Panc1 (cell line): Measurements from ENCODE around the gene ZBTB7A.

Experiments
- CTCF ChIP-seq: fragments of 450-650 bp; IDR thresholded peaks from 2 replicates; pipeline ENCODE4 v1.5.1; 2017; ENCODE audit warnings: mild to moderate bottlenecking
- POLR2AphosphoS5 ChIP-seq: IDR thresholded peaks from 2 replicates; pipeline ENCODE4 v1.6.1; 2012; ENCODE audit warnings: mild to moderate bottlenecking, low read depth, low read length, moderate library complexity
- TF ChIP-seq, protein P1 (sequence below), 2 experiments: IDR thresholded peaks; 2 replicates each; pipeline ENCODE4 v1.6.1; 2011 to 2012; ENCODE audit warnings: low read depth in 2 of 2, control low read depth in 1 of 2, low read length in 1 of 2, mild to moderate bottlenecking in 1 of 2, moderate library complexity in 1 of 2; ENCODE audit not compliant: insufficient read depth in 1 of 2

DNA sequence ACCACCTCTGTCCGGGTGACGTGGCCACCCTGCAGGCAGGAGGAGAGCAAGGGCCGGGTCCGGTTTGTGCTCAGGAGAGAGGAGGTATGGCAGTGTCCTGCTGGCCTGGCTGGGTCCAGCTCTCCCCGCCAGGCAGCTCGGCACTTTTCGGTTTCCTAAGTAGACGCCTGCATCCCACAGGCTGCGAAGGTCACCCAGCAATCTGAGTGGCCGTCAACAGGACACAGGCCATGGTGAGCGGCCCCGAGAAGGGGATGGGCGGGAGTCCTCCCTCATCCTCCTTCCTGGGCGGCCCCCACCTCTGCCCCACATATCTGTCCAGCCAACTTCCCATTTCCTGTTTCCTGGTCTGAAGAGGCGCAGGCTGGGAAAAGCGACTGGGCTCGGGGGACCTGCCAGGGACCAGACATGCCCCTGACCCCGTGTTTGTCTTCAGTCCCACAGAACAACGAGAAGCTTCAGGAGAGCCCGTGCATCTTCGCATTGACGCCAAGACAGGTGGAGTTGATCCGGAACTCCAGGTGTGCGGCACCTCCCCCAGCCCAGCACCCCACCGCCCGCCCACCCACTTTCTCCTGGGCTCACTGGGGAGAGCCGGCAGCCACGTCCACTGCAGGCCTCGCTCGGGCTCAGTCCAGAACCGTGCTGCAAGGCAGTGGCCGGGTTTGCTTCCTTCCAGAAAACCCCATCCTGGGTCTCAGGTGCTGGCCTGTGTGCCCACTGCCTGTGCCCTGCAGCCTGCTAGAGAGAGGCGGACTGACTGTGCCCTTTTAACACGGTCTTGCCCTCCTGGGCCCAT lies 42.9 kb downstream of the ZBTB7A start:
- TF ChIP-seq, protein P1, sequence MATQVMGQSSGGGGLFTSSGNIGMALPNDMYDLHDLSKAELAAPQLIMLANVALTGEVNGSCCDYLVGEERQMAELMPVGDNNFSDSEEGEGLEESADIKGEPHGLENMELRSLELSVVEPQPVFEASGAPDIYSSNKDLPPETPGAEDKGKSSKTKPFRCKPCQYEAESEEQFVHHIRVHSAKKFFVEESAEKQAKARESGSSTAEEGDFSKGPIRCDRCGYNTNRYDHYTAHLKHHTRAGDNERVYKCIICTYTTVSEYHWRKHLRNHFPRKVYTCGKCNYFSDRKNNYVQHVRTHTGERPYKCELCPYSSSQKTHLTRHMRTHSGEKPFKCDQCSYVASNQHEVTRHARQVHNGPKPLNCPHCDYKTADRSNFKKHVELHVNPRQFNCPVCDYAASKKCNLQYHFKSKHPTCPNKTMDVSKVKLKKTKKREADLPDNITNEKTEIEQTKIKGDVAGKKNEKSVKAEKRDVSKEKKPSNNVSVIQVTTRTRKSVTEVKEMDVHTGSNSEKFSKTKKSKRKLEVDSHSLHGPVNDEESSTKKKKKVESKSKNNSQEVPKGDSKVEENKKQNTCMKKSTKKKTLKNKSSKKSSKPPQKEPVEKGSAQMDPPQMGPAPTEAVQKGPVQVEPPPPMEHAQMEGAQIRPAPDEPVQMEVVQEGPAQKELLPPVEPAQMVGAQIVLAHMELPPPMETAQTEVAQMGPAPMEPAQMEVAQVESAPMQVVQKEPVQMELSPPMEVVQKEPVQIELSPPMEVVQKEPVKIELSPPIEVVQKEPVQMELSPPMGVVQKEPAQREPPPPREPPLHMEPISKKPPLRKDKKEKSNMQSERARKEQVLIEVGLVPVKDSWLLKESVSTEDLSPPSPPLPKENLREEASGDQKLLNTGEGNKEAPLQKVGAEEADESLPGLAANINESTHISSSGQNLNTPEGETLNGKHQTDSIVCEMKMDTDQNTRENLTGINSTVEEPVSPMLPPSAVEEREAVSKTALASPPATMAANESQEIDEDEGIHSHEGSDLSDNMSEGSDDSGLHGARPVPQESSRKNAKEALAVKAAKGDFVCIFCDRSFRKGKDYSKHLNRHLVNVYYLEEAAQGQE (IDR thresholded peaks at IDR 0.05; ENCODE audit: insufficient read depth in 1 of 2, low read depth in 2 of 2, low read length in 1 of 2): no peak
- no peak for TF ChIP-seq POLR2AphosphoS5
- no peak for TF ChIP-seq CTCF
